IPS DF 4.7 (cell line): ENCODE results near the gene NCF4.

Source experiments
- DNase-seq: peaks from one replicate; pipeline ENCODE4 v3.0.0-alpha.2; 2013; ENCODE audit warnings: low spot score; ENCODE audit errors: extremely low read depth

Gene NCF4

DNA sequence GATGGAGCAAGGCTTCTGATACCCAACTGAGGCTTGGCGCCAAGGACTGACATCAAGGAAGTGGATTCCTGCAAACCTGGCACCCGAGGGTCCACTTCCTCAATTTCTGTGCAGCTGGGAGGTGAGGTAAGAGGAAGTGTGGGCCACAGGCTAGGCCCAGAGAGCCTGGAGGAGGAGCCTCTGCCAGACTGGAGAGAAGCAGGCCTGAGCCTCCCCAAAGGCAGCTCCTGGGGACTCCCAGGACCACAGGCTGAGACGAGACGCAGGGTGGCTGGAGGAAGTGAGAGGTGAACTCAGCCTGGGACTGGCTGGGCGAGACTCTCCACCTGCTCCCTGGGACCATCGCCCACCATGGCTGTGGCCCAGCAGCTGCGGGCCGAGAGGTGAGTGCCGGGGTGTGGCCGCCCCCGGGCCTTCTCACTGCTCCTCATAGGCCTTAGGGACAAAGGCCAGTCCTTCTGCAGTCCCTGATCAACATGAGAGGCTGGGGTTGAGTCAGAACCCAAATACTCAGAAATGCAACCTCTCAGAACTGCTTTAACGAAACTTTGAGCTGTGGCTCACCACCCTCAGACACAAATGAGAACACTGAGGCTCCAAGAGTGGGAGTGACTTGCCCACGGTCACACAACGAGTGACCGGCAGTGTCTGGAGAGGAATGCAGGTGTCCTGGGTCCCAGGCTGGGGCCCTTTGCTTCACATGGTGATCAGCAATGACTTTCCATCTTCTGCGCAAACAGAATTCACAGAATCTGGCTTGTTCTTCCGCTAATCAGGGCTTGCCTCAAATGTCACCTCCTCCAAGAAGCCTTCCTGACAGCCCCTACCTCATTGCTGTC, at the start of gene NCF4:
Gene NCF4 (plus strand): TSS at position 186 of the 839 bp plus-strand sequence. CDS start 166 bp downstream, at position 352.
- DNase-seq, result no peak

DNA sequence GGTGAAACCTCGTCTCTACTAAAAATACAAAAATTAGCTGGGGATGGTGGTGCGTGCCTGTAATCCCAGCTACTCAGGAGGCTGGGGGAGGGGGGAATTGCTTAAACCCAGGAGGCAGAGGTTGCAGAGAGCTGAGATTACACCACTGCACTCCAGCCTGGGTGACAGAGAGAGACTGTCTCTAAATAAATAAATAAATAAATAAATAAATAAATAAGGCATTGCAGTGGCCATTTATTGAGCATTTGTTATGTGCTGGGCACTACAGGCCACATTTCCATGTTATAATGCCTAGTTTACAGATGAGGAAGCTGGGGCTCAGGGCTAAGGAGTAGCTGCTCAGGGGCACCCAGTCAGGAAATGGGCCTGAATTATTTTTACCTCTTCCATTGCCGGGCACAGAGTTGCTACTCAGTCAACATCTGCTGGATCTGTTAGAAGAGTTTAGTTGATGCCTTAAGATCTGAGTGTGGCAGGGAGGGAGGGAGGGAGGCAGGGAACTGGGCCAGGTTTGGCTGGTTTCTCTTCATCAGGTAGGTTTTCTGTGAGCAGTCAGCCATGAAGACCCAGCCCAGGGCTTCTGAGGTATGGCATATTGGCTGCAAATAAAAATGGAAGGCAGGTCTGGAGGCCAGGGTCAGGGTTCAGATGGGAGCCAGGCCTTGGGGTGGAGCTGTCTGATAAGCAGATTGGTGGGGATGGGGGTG, 49.6 kb upstream of the NCF4 start:
- no peak for DNase-seq

DNA sequence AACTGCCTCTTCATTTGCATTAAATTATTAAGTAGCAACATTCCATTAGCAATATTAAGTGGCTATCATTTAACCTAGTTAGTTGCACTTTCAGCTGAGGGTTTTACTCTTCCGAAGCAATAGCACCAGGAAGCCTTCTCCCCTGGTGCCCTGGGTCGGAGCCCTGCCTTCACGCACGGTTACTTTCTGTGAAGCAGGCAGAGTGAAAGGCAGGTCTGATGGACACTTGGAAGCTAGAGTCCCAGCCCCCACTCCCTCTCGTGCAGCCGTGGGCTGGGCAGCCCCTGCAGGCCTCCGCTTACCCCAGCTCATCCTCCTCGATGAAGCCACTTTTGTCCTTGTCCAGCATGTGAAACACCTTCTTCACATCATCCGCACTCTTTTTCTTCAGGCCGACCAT, 46.0 kb upstream of the NCF4 start:
- no peak for DNase-seq

DNA sequence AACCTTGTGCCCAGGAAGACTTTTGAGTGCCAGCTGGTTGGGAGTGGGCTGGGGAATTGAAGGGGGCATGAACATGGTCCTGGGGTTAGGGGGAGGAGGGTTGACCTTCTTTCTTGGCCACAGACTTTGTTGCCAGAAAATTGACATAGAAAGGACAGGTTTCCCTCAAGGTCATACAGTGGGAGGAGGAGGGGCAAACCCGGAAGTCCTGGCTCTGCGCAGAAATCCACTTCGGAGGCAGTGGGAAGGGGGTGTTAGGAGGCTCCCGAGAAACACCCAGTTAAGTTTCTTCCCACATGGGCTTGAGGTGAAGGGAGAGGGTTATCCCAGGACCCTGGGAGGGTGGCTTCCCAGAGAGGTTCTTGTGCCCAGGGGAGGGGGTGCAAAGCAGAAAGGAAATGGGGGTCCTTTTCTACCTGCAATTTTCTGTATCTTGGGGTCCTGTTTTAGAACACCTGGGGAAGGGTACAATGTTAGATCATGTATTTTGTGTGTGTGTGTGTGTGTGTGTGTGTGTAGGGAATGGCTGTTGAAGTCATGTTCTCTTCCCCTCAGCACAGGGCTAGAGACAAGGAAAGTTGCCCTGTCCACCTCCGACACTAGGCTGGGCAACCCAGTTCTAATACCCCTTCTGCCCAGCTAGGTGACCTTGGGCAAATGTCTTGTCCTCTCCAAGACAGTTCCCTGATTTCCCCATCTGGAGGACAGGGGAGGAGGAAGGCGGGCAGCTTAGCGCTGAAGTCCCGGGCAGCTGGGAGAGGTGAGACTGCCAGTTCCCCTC, 45.1 kb upstream of the NCF4 start:
- DNase-seq, result no peak

DNA sequence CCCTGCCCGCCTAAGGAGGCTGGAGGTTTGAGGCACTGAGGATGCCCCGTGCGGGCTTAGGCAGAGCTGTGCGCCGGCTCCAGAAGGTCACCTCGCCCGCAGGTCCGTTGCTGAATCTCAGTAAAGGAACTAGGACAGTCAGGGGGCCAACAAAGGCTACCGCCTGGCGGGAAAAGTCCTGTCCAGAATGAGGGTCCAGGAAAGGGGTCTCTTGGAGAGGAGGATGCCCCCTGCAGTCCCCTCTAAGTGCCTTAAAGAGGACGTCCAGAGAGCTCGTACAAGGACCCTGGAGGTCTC, 44.5 kb upstream of the NCF4 start:
- no peak for DNase-seq

DNA sequence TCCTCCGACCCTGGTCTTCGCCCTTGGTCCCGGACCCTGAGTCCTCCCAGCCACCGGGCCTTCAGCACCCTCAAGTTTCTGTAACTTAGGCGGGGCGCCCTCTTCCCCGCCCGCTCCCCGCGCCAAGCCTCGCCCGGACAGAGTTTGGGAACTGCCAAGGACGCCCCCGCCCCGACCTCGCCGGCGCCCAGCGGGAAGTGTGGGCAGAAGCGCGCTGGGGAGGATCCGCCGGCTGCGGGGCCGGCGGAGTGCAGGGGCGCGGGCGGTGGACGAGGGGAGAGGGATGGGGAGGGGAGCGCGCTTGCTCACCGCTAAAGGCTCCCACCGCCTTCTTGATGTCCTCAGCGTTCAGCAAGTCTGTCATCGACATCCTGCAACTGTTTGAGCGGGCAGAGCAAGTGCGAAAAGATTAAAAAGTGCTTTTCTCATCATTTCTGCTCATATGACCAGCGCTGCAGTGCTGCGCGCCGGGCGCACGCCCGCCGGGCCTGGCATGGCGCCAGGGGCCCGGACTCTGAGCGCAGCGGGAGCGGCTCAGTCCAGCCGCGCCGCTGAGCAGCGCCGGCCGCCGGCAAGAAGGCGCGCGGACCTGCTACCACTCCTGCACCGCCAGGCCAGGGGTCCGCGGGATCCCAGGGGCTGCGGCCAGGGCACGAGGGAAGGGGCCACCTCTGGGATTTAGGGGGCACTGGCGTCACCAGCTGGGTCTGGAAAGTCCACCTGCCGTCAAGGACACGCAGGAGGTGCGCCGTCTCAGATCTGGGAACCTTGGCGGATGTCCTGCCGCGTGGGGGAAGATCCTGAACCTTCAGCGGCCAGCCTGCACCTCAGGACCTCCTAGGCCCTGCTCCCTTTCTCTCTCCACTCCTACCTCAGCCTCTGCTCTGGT, 43.9 kb upstream of the NCF4 start, which contains the start of gene PVALB:
Gene PVALB (minus strand): TSS at position 400 of the 889 bp plus-strand sequence. CDS start 30 bp downstream, at position 370.
- DNase-seq, result no peak

DNA sequence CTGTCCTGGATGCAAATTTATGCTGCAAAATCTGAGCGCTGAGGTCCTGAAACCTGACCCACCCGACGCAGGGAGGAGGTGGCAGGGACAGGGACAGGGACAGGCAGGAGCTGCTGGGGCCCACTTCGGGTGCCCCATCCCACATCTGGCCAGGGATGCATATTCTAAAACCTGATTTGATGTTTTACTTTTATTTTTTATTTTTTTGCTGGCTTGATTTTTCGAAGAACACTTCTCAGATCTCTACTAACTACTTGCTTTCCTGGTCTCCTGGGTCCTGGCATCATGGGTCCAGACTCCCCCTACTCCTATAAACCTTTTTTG, 43.3 kb upstream of the NCF4 start:
- DNase-seq, result no peak

DNA sequence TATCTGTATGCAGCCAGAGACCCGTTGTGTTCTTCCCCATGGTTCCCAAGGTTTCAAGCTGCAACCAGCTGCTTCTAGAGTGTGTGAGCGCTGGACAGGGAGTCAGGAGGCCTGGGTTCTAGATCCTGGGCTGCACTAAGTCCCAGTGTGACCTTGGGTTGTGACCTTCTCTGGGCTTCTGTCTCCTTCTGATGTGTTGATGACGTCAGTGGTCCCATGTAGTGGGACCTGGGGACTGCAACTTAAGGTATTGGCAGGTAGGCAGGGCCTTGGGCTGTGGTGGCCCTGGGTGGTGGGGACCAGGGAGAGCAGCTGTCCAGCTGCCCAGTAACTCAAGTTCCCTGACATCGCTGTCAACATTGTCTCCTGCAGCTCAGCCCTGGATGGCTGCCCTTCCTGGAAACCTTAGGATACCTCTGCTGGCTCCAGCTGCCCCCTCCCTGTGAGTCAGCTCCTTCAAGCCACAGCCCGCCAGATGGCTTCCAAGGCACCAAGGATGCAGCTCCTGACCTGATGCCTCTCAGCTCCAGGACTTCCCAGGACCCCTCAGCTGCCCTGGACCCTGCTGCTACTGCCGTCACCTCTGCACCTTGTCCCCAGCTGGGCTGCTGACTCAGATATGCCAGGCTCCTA, 42.7 kb upstream of the NCF4 start:
- DNase-seq, result no peak

DNA sequence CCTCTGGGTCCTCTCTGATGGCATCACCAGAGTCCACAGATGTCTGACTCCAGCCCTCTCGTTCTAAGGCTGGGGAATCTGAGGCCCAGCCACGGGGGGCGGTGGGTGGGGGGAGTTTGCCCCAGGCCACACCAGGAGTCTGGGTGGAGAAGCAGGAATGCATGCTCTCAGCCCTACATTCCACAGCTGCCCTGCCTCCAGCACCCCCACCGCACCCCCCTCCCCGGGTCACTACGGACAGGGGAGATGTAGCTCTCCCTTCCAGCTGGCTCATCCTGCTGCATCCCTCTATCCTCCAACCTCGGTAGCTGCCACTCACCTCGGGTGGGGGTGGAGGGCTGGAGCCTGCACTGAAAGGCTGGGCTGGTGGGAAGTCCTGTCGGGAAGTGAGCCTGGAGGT, 41.7 kb upstream of the NCF4 start:
- no peak for DNase-seq

DNA sequence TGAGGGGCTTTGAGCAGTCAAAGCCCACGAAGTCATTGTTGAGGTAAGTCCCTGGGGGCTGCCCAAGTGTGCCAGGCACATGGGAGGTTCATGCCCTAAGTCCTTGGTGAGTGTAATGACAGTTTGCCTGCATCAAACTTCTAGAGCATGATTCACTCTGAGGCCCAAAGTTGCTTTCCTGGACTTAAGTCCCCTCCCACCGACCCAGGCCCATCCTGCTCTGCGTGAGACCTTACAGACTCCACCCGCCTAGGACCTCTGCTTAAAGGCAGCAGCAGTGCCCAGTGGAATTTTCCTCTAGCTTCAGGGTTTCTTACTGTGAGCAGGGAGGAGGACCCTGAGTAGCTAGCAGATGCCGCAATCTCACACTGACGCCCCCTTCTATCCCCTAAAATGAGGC, 38.2 kb upstream of the NCF4 start:
- DNase-seq, result no peak

DNA sequence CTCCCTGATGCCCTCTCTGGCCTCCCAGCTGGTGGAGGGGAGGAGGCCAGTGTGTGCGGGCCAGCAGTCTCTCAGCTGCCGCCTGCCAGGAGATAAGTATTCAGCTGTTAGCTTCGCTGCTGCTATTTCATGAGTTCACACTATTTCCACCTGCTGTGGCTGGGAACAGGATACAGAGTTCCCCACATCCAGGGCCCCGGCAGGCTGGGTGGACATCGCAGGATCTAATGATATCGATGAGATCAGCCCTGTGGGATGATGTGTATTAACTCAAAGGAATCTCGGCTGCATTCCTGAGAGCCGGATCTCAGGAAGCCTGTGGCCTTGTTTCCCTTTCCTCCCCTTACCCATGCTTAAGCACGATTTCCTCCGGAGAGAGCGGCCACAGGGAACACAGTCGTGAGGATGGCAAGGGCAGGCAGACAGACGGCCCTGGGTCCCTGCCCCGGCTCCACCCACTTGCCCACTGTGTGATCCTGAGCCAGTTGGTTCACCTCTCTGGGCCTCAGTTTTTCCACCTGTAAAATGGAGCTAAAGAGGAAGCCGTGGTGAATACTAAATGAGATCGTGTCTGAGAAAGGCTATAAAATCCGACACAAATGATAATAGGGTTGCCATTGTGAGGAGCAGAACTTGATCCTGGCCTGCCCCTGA, 37.5 kb upstream of the NCF4 start:
- DNase-seq, result no peak

DNA sequence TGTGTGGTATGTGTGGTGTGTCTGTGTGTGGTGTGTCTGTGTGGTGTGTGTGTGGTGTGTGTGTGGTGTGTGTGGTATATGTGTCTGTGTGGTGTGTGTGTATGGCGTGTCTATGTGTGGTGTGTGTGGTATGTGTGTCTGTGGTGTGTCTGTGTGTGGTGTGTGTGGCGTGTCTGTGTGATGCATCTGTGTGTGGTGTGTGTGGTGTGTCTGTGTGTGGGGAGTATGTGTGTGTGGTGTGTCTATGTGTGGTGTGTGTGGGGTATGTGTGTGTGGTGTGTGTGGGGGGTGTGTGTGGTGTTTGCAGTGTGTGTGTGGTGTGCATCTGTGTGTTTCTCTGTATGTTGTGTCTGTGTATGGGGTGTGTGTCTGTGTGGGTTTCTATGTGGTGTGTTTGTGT, 36.2 kb upstream of the NCF4 start:
- DNase-seq, result no peak

DNA sequence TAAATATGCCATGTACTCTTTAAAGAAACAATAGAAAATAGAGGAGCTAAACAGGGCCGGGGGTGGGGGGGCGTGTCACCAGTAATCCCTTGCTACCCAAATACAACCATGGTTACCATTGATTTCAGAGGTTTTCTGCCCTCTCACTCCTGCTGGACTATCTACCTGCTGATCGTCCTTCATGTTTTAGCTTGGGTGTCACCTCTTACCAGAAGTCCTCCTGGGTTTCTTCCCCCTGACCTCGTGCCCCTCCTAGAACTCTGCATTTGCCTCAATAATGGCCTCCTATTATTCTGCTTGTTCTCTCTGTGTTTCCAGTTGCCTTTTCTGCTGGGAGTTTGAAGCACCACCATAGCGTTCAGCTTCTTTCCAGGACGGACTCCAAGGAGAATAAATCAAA, 34.5 kb upstream of the NCF4 start:
- no peak for DNase-seq

DNA sequence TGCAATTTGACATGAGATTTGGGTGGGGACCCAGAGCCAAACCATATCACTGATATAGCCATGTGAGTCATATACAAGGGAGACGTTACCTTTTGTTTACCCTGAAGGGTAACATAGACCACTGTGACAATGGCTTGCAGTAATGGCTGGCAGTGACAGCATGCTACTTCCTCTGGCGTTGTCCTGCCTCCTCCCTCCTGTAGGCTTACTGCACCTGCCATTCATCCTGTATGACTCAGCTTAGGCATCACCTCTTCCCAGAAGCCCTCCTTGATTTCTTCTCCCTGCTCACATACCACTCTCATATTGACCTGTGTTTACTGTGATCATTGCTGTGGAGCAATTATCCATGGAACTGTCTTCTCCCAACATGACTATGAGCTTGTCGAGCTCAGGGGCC, 32.0 kb upstream of the NCF4 start:
- no peak for DNase-seq

DNA sequence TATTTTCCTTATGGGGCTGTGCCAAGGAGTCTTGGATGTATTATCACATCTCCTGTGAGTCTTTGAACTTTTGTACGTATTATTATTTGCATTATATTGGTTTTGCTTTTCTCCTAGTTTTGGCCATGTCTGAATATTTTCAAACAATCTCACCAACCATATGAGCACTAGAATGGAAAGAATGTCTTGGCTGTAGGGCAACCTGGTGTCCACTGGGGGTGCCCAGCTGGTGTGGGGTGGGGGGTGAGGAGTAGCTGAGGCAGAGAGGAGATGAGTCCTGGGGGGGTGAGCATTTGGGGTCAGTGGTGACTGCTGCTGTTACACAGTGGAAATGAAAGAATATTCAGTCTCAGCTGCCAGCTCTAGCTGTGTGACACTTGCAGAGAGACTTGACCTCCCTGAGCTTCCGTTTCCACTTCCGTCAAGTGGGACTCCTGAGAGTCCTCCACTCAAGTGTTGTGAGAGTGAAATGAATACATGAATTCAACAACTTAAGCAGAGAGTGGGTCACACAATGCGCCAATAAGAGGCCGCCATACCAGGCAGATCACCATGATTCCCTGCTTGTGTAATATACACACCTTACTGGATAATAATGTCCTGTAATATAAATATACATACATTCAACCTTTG, 31.3 kb upstream of the NCF4 start:
- no peak for DNase-seq

DNA sequence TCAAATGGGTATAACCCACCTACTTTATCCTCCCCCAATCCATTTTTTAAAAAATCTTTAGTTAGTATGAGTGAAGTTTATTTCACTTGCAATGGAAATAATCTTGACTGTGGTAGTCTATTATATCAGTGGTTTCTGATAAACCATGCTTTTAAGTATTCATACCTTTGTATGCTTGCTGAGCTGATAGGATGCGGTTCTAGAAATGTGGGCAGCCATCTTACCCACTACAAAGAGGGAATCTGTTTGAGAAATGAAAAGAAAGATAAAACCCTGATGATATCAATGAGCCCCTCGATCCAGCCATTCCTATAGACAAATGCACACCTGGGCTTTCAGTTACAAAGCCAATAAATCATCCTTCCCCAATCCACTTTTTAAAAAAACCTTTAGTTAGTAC, 30.2 kb upstream of the NCF4 start:
- no peak for DNase-seq

DNA sequence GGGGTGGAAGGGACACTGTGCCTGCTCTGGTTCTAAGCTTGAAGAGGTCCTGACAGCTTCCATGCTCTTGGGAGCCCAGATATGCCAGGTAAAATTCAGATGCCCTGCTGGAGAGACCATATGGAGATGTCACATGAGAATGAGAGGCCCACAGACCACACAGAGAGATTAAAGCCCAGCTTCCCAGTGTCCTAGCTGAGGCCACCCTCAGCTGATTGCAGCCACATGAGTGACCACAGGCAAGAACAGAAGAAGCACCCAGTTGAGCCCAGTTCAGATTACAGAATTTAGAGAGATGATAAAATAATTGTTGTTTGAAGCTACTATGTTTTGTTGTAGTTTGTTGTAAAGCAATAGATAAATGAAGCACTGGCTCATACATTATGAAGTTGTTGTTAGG, 29.6 kb upstream of the NCF4 start:
- no peak for DNase-seq

DNA sequence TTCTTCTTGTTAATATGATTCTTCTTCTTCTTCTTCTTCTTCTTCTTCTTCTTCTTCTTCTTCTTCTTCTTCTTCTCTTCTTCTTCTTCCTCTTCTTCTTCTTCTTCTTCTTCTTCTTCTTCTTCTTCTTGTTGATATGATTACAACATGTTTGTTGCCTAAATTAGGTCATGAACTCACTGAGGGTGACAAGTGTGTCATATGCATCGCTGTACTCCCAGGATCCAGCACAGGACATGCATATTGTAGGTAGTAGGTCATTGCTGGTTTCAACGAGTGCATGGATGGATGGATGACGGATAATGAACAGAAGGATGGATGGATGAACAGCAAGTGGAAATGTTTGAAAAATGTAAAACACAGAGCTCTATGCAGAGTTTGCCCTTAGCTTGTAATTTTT, 29.1 kb upstream of the NCF4 start:
- no peak for DNase-seq

DNA sequence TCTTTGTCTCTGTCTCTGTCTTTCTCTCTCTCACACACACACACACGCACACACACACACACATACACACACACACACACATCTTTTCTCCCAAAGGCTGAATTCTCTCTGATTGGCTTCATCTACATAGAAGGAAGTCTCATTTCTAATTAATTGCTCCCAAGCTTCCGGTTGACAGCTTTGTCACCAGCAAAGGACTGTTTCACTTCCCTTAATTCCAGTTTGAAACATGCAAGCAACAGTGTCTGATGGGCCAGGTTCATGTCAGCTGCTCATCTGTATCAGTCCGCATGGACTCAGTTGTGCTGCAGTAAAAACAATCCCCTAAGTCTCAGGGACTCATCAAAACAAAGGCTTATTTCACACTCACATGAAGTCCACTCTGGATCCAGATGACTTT, 27.7 kb upstream of the NCF4 start:
- DNase-seq, result no peak

DNA sequence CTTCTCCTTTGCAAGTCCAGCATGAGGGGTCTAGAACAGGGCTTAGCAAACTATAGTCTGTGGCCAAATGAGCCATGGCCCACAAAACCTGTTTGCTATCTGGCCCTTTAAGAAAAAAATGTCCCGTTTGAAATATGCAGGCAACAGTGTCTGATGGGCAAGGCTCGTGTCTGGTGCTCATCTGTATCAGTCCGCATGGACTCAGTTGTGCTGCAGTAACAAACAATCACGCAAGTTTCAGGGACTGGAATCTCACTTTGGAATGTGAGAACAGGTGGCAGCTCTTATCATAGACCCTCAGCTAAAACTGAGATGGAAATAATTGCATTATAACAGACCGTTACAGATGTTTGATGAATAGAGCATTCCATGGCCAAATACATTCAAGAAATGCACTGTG, 24.9 kb upstream of the NCF4 start:
- DNase-seq, result no peak
